Measurements from ENCODE around the gene TMEM150C. TPM values are rescaled to one million over a fixed set of nuclear protein-coding genes. Genes with fewer than 3 reads are reported as not detected.

The TMEM150C gene
- under 0.01 and 0.22 TPM in 2 replicates for total RNA-seq (2014; rRNA removed; shearing (Covaris generic))
- 0.44 and 0.84 TPM in 2 replicates for polyA plus RNA-seq (2016; fragmentation: Nextera tagmentation; extraction: Ambion mirVana)

DNA sequence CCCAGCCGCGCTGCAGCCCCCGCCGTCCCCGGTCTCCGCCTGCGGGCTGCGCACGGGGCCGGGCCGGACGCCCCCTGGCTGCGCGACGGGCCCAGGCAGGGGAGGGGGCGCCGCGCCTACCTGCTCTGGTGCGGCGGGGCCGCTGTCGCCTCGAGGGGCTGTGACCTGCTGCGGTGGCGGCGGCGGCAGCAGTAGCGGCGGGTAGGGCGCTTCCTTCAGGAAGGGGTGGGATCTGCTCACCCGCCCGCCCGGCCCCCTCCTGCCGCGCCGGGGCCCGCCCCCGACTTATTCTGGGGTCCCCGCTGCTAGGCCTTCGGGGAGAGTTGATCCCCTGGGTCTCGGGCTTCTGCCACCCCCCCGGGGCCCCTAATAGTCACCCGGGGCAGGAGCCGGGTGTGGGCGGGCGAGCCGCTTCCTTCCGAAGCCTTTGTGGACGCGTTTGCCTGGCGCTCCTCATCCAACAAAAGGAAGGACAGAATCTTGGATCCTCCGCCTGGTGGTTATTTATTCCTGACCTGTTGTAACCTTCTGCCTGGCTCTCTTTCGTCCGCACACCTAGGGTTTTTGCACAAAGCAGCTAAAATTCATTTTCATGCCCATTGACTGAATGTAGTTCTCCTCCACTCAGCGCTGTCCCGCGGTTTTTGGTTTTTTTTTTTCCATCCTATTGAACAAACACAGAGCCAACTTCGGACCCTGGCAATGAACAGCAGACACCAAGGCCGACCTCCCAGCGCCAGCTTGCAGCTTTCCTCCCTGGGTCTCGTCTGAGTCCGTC, at the start of gene TMEM150C:
Gene TMEM150C, minus strand, starts transcription at position 203 of the 778 bp plus-strand sequence. CDS start 57,331 bp downstream, outside the sequence.
- Histone ChIP-seq H3F3A (ENCODE audit: insufficient read depth) (no peaks in the 10 kb centered on the region), H3K9me3 (ENCODE audit: low read depth) (no peaks in the 10 kb centered on the region), H3K4me3 (peak within 1 kb of the TSS; percentile 78), H3K9me2 (ENCODE audit: insufficient read depth) (no peaks in the 10 kb centered on the region), H4K20me1 (ENCODE audit: insufficient read depth) (no peaks in the 10 kb centered on the region), H3K4me2 (ENCODE audit: unreplicated experiment) (peak within 1 kb of the TSS; percentile 88), H3K4me1 (ENCODE audit: insufficient read depth) (no peaks in the 10 kb centered on the region), H3K27ac (no peak within 1 kb of the TSS), H3K27me3 (replicated peaks; ENCODE audit: insufficient read depth) (peaks cover 29% of the 10 kb centered on the region), H3K79me2 (ENCODE audit: insufficient read depth) (no peaks in the 10 kb centered on the region), H3K36me3 (ENCODE audit: low read depth) (no peaks in the 10 kb centered on the region), H2AFZ (peak within 1 kb of the TSS; percentile 88), H3K9ac (no peak within 1 kb of the TSS)
- DNase-seq = peak; percentile 61
- TF ChIP-seq EZH2 (IDR thresholded peaks at IDR 0.05; ENCODE audit: insufficient read depth, poor library complexity, severe bottlenecking) (peak; percentile 54), EZH2phosphoT487 (IDR thresholded peaks at IDR 0.05; ENCODE audit: insufficient read depth, low read depth) (no peak)
- 5 to 9% methylated on average over 16 to 40 of the region's 62 CpGs for WGBS, 2 experiments (ENCODE audit: low coverage in 1 of 2, low lambda C conversion rate in 2 of 2, missing lambda C conversion rate in 2 of 2)
- in situ Hi-C loops (cut with MboI) = no loop called here

DNA sequence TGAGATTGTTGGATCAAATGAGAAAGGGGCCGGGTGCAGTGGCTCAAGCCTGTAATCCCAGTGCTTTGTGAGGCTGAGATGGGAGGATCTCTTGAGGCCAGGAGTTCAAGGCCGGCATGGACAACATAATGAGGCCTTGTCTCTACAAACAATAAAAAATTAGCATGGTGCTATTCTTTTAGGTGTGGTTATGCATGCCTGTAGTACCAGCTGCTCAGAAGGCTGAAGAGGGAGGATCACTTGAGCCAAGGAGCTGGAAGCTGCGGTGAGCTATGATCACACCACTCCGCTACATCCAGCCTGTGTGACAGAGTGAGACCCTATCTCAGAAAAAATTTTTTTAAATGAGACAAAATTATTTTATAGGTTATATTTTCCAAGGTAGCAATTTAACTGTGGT, 49.7 kb upstream of the TMEM150C start:
- Histone ChIP-seq H3K27me3 (replicated peaks; ENCODE audit: insufficient read depth) (peaks cover 17% of the 10 kb centered on the region), H3K9me2 (ENCODE audit: insufficient read depth) (no peaks in the 10 kb centered on the region), H3F3A (ENCODE audit: insufficient read depth) (no peaks in the 10 kb centered on the region), H3K79me2 (ENCODE audit: insufficient read depth) (no peaks in the 10 kb centered on the region), H3K36me3 (ENCODE audit: low read depth) (no peaks in the 10 kb centered on the region), H3K9me3 (ENCODE audit: low read depth) (no peaks in the 10 kb centered on the region), H2AFZ (no peak overlapping the region), H3K4me1 (ENCODE audit: insufficient read depth) (no peaks in the 10 kb centered on the region), H3K9ac (no peak overlapping the region), H3K4me2 (ENCODE audit: unreplicated experiment) (no peak overlapping the region), H3K4me3 (no peak overlapping the region), H4K20me1 (ENCODE audit: insufficient read depth) (no peaks in the 10 kb centered on the region), H3K27ac (no peak overlapping the region)
- DNase-seq = no peak
- in situ Hi-C loops (cut with MboI) = no loop called here
- WGBS, 2 experiments (ENCODE audit: low coverage in 1 of 2, low lambda C conversion rate in 2 of 2, missing lambda C conversion rate in 2 of 2) = 77 to 79% methylated on average over 4 of the region's 4 CpGs
- TF ChIP-seq EZH2 (IDR thresholded peaks at IDR 0.05; ENCODE audit: insufficient read depth, poor library complexity, severe bottlenecking) = no peak
- TF ChIP-seq EZH2phosphoT487 (IDR thresholded peaks at IDR 0.05; ENCODE audit: insufficient read depth, low read depth) = no peak

DNA sequence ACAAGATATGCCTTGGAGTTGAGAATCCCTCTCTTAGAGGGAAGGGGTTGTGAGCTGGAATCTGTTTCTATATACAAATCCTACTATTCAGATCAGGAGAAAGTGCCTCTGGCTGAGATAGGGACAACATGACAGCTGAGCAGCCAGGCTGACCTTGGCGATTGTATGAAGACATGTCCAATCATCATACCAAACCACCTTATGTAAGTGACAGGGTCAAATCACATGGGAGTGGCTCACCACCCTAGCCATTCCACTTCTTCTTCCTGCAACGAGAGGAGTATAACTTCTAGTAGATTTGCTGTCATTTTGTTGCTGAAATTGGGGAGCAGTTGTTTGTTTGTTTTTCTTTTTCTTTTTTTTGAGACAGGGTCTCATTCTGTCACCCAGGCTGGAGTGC, 48.3 kb upstream of the TMEM150C start:
- Histone ChIP-seq H3K27ac (no peak overlapping the region), H3K4me2 (ENCODE audit: unreplicated experiment) (no peak overlapping the region), H3K79me2 (ENCODE audit: insufficient read depth) (no peaks in the 10 kb centered on the region), H3K9ac (no peak overlapping the region), H3K4me3 (no peak overlapping the region), H4K20me1 (ENCODE audit: insufficient read depth) (no peaks in the 10 kb centered on the region), H3K9me2 (ENCODE audit: insufficient read depth) (no peaks in the 10 kb centered on the region), H3K4me1 (ENCODE audit: insufficient read depth) (no peaks in the 10 kb centered on the region), H3K9me3 (ENCODE audit: low read depth) (no peaks in the 10 kb centered on the region), H2AFZ (no peak overlapping the region), H3F3A (ENCODE audit: insufficient read depth) (no peaks in the 10 kb centered on the region), H3K27me3 (replicated peaks; ENCODE audit: insufficient read depth) (peaks cover 15% of the 10 kb centered on the region), H3K36me3 (ENCODE audit: low read depth) (no peaks in the 10 kb centered on the region)
- in situ Hi-C loops (cut with MboI) = no loop called here
- no peak for TF ChIP-seq EZH2 (IDR thresholded peaks at IDR 0.05; ENCODE audit: insufficient read depth, poor library complexity, severe bottlenecking)
- TF ChIP-seq EZH2phosphoT487 (IDR thresholded peaks at IDR 0.05; ENCODE audit: insufficient read depth, low read depth) = no peak
- DNase-seq = no peak
- WGBS, 2 experiments (ENCODE audit: low coverage in 1 of 2, low lambda C conversion rate in 2 of 2, missing lambda C conversion rate in 2 of 2) = 79 to 80% methylated on average over 2 of the region's 2 CpGs

DNA sequence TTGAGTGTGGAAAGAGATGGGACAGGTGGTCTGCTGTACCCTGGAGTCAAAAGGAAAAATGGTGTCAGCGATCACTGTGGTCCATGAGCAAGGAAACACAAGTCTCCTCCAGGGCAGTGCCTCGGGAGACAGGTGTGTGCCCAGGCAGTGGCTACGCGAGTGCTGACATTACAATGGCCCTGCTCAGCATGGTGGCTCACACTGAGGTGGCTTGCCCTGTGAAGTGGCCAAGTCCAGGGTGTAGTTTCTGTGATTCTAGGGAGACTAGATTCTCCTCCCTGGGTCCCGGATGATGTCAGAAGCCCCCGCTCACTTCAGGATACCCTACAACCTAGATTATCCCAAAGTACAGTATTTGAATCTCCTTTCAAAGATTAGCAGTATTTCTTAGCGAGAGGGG, 44.8 kb upstream of the TMEM150C start:
- H3K9me3 ChIP-seq (ENCODE audit: low read depth) = no peaks in the 10 kb centered on the region

More for the DNA sequence above, 44.8 kb upstream of the TMEM150C start:
- H3F3A ChIP-seq (ENCODE audit: insufficient read depth) = no peaks in the 10 kb centered on the region
- H3K4me2 ChIP-seq (ENCODE audit: unreplicated experiment) = no peak overlapping the region
- in situ Hi-C loops (cut with MboI) = no loop called here
- H2AFZ ChIP-seq = no peak overlapping the region
- H3K36me3 ChIP-seq (ENCODE audit: low read depth) = no peaks in the 10 kb centered on the region
- no peak for DNase-seq
- no peaks in the 10 kb centered on the region for H4K20me1 ChIP-seq (ENCODE audit: insufficient read depth)
- H3K4me3 ChIP-seq = no peak overlapping the region
- H3K4me1 ChIP-seq (ENCODE audit: insufficient read depth) = no peaks in the 10 kb centered on the region
- no peak overlapping the region for H3K27ac ChIP-seq
- no peaks in the 10 kb centered on the region for H3K79me2 ChIP-seq (ENCODE audit: insufficient read depth)
- TF ChIP-seq EZH2phosphoT487 (IDR thresholded peaks at IDR 0.05; ENCODE audit: insufficient read depth, low read depth) = no peak
- no peak for TF ChIP-seq EZH2 (IDR thresholded peaks at IDR 0.05; ENCODE audit: insufficient read depth, poor library complexity, severe bottlenecking)
- peaks cover 4% of the 10 kb centered on the region; the same call in 1 of the 2 replicates for H3K27me3 ChIP-seq (replicated peaks; ENCODE audit: insufficient read depth)
- 75% methylated on average over 7 of the region's 7 CpGs for WGBS, 2 experiments (ENCODE audit: low coverage in 1 of 2, low lambda C conversion rate in 2 of 2, missing lambda C conversion rate in 2 of 2)
- H3K9me2 ChIP-seq (ENCODE audit: insufficient read depth) = peaks cover 3% of the 10 kb centered on the region; the same call in 1 of the 2 replicates
- no peak overlapping the region for H3K9ac ChIP-seq
